ENCODE results near the gene OR2L13.

DNA sequence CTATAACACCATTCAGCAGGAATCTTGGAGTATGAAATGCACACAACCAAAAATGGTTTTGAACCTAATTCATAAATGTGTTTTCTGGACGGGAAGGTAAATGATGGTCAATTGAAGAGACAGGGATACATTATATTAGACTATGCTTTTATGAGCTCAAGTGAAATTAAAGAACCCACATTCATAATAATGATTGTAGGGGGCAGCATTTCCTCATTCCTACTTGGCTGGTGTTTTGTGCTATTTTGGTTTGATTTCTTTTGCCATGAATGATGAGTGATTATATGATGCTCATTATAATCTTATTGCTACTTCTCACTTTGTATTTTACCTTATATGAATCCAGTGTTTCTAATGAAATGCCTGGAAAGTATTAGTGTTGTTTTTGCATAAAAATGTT lies 48.0 kb upstream of the OR2L13 start:
- TF ChIP-seq, protein P1, sequence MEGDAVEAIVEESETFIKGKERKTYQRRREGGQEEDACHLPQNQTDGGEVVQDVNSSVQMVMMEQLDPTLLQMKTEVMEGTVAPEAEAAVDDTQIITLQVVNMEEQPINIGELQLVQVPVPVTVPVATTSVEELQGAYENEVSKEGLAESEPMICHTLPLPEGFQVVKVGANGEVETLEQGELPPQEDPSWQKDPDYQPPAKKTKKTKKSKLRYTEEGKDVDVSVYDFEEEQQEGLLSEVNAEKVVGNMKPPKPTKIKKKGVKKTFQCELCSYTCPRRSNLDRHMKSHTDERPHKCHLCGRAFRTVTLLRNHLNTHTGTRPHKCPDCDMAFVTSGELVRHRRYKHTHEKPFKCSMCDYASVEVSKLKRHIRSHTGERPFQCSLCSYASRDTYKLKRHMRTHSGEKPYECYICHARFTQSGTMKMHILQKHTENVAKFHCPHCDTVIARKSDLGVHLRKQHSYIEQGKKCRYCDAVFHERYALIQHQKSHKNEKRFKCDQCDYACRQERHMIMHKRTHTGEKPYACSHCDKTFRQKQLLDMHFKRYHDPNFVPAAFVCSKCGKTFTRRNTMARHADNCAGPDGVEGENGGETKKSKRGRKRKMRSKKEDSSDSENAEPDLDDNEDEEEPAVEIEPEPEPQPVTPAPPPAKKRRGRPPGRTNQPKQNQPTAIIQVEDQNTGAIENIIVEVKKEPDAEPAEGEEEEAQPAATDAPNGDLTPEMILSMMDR (IDR thresholded peaks at IDR 0.05), result no peak
- TF ChIP-seq EMX1 (CRISPR knock-in tag; IDR thresholded peaks at IDR 0.05), result no peak
- TF ChIP-seq ESRRA (CRISPR knock-in tag; IDR thresholded peaks at IDR 0.05; ENCODE audit: borderline replicate concordance), result no peak
- no peak for TF ChIP-seq ZNF532 (CRISPR knock-in tag; IDR thresholded peaks at IDR 0.05; ENCODE audit: borderline replicate concordance)
- no peak for TF ChIP-seq ZNF138 (CRISPR knock-in tag; conservative IDR thresholded peaks at IDR 0.05)
- no peak for TF ChIP-seq STAT6 (CRISPR knock-in tag; conservative IDR thresholded peaks at IDR 0.05; ENCODE audit: low read depth)
- TF ChIP-seq, protein P2, sequence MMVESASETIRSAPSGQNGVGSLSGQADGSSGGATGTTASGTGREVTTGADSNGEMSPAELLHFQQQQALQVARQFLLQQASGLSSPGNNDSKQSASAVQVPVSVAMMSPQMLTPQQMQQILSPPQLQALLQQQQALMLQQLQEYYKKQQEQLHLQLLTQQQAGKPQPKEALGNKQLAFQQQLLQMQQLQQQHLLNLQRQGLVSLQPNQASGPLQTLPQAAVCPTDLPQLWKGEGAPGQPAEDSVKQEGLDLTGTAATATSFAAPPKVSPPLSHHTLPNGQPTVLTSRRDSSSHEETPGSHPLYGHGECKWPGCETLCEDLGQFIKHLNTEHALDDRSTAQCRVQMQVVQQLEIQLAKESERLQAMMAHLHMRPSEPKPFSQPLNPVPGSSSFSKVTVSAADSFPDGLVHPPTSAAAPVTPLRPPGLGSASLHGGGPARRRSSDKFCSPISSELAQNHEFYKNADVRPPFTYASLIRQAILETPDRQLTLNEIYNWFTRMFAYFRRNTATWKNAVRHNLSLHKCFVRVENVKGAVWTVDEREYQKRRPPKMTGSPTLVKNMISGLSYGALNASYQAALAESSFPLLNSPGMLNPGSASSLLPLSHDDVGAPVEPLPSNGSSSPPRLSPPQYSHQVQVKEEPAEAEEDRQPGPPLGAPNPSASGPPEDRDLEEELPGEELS (CRISPR knock-in tag; IDR thresholded peaks at IDR 0.05), result no peak
- no peak for TF ChIP-seq ELF4 (CRISPR knock-in tag; IDR thresholded peaks at IDR 0.05; ENCODE audit: low read depth)
- TF ChIP-seq, protein P3, sequence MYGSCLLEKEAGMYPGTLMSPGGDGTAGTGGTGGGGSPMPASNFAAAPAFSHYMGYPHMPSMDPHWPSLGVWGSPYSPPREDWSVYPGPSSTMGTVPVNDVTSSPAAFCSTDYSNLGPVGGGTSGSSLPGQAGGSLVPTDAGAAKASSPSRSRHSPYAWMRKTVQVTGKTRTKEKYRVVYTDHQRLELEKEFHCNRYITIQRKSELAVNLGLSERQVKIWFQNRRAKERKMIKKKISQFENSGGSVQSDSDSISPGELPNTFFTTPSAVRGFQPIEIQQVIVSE (CRISPR knock-in tag; IDR thresholded peaks at IDR 0.05; ENCODE audit: borderline replicate concordance), result no peak
- TF ChIP-seq FOXK1 (CRISPR knock-in tag; IDR thresholded peaks at IDR 0.05), result no peak
